Testis (tissue), 3 donors: ENCODE measurements around the gene TMPRSS15. TPM values are rescaled to one million over a fixed set of nuclear protein-coding genes. Genes with fewer than 3 reads are reported as not detected.
A peak's percentile ranks its signal among the peaks of the same experiment; 100 is the strongest.

ENCODE experiments used
- DNase-seq: peaks from one replicate; pipeline ENCODE4 v3.0.0-alpha.2; 2019
- H3K27ac ChIP-seq, 2 donors: fragments of 200-600 bp; sonication (generic); one replicate each; pipeline ENCODE4 v1.5.1; 2019
- H3K27me3 ChIP-seq: fragments of 200-600 bp; sonication (generic); one replicate; pipeline ENCODE4 v1.5.1; 2019
- H3K36me3 ChIP-seq: fragments of 200-600 bp; sonication (generic); one replicate; pipeline ENCODE4 v1.5.1; 2017; ENCODE audit warnings: low read depth; ENCODE audit errors: missing control alignments
- H3K4me1 ChIP-seq: fragments of 200-600 bp; sonication (generic); one replicate; pipeline ENCODE4 v1.5.1; 2019
- H3K4me3 ChIP-seq, 2 donors: fragments of 200-600 bp; sonication (generic); one replicate each; pipeline ENCODE4 v1.5.1; 2017 to 2019
- H3K9me3 ChIP-seq: fragments of 200-600 bp; sonication (generic); one replicate; pipeline ENCODE4 v1.5.1; 2017
- POLR2A ChIP-seq: fragments of 450-650 bp; IDR thresholded peaks from one replicate; pipeline ENCODE4 v1.6.1; 2017; ENCODE audit warnings: antibody characterized with exemption, mild to moderate bottlenecking, moderate library complexity
- WGBS, 2 donors: methylation state at CpG; one replicate each; pipeline ENCODE4 v1.1.5; 2018; 5-methylcytosine and 5-hydroxymethylcytosine counted together
- intact Hi-C: fragments of 100-400 bp; cut with DNase I; formaldehyde crosslinking; loops from one replicate; pipeline ENCODE4 v1.15.1; 2023; ENCODE audit warnings: low total_unique reads
- polyA plus RNA-seq: library from polyadenylated mRNA; stranded (reverse); fragments of 350-450 nt; fragmentation: Illumina TruSeq; extraction: RNeasy Lipid Tissue Mini Kit (QIAGEN cat#74804); gene quantifications from one replicate; pipeline ENCODE4 v1.2.3, GENCODE V29; 2014; ENCODE audit warnings: low read depth, low replicate concordance; ENCODE audit not compliant: insufficient read depth
- total RNA-seq, 2 donors: library from RNA; depleted of rRNA; stranded (reverse); fragments of >200 nt; gene quantifications; one replicate each; pipeline ENCODE4 v1.2.3, GENCODE V29; 2016
- TF ChIP-seq, protein P1 (sequence below), 3 experiments: fragments of 450-650 bp in 2 of 3; fragments of 200-600 bp in 1 of 3; sonication (generic) in 1 of 3; IDR thresholded peaks; one replicate each; pipeline ENCODE4 v1.5.1; 2016 to 2019; ENCODE audit warnings: antibody characterized with exemption in 3 of 3, mild to moderate bottlenecking in 2 of 3, moderate library complexity in 1 of 3

The TMPRSS15 gene
- total and polyA plus RNA-seq, 3 donors from 2014 or later = 0.16 to 0.68 (median 0.40) TPM

DNA sequence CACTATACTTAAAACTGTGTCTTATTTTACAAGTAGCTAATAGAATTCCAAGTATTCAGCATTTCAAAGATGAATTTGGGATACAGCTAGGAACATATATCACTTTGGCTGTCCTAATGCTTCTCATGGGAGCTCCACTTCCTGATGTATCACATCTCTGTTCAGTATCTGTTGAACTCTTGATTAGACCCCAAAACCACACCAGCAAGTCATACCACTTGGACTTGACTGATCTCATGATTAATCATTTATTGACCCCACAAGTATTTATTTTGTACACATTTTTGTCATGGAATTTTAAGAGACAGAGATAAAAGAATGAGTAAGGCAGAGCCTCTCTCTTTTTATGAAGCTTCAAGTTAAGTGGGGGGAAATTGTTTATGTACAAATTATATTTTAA is 30.0 kb downstream of the TMPRSS15 start:
- intact Hi-C loops = no loop called here
- Histone ChIP-seq H3K36me3 (no peaks in the 10 kb centered on the region), H3K27me3 (no peaks in the 10 kb centered on the region), H3K4me3 (no peak overlapping the region), H3K4me1 (no peaks in the 10 kb centered on the region), H3K27ac (no peak overlapping the region), H3K9me3 (no peaks in the 10 kb centered on the region)
- no peak for DNase-seq
- TF ChIP-seq, protein P1, sequence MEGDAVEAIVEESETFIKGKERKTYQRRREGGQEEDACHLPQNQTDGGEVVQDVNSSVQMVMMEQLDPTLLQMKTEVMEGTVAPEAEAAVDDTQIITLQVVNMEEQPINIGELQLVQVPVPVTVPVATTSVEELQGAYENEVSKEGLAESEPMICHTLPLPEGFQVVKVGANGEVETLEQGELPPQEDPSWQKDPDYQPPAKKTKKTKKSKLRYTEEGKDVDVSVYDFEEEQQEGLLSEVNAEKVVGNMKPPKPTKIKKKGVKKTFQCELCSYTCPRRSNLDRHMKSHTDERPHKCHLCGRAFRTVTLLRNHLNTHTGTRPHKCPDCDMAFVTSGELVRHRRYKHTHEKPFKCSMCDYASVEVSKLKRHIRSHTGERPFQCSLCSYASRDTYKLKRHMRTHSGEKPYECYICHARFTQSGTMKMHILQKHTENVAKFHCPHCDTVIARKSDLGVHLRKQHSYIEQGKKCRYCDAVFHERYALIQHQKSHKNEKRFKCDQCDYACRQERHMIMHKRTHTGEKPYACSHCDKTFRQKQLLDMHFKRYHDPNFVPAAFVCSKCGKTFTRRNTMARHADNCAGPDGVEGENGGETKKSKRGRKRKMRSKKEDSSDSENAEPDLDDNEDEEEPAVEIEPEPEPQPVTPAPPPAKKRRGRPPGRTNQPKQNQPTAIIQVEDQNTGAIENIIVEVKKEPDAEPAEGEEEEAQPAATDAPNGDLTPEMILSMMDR (IDR thresholded peaks at IDR 0.05) = no peak
- TF ChIP-seq POLR2A = no peak

DNA sequence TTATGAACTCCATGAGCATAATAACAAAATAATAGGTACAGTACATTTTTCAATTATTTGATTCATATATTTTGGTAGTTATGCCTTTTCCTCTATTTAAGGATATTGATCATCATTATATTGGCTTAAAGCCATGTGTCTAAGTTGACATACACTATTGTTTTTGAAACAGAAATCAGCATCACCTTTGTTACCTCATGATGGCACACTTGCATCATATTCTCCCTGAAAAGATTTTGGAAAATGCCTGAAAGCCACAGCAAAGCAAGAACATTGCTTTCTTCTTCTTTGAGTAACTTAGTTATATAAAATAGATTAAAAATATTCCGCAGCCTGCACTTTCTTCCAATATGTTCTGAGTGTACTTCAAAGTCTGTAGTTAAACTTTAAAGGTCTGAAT is 33.3 kb downstream of the TMPRSS15 start:
- intact Hi-C loops = no loop called here
- no peak overlapping the region for H3K4me3 ChIP-seq
- WGBS, 2 donors = 78 to 79% methylated on average over 1 of the region's 1 CpG
- no peak for DNase-seq
- no peaks in the 10 kb centered on the region for H3K9me3 ChIP-seq
- no peaks in the 10 kb centered on the region for H3K27me3 ChIP-seq
- H3K36me3 ChIP-seq = no peaks in the 10 kb centered on the region
- H3K27ac ChIP-seq = no peak overlapping the region
- TF ChIP-seq, protein P1 (IDR thresholded peaks at IDR 0.05) = no peak
- H3K4me1 ChIP-seq = no peaks in the 10 kb centered on the region

DNA sequence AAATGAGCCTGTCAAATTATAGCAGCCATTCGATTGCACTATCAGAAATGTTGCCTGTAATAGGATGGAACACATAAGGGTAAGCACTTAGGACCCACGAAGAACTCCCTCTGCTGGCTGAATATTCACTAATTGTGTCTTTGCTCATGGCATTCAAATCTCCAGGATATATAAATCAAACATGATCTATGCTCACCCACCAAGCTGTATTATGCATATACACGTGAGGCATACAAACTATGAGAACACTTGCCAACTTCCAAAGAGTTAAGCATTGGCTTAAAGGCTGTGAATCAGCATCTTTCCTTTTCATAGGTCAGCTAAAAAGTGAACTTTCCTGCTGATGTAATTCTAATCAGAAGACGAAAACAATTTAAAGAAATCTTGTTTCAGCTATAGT is 34.5 kb downstream of the TMPRSS15 start:
- DNase-seq = peak; percentile 27
- TF ChIP-seq, protein P1 (IDR thresholded peaks at IDR 0.05) = peak in 1 of 3 experiments; percentile 27
- no peak for TF ChIP-seq POLR2A
- no peaks in the 10 kb centered on the region for H3K27me3 ChIP-seq
- intact Hi-C loops = no loop called here
- no peak overlapping the region for H3K27ac ChIP-seq
- no peaks in the 10 kb centered on the region for H3K36me3 ChIP-seq
- no peaks in the 10 kb centered on the region for H3K4me1 ChIP-seq
- H3K4me3 ChIP-seq = no peak overlapping the region
- 35 to 37% methylated on average over 4 of the region's 4 CpGs for WGBS, 2 donors
- no peaks in the 10 kb centered on the region for H3K9me3 ChIP-seq

DNA sequence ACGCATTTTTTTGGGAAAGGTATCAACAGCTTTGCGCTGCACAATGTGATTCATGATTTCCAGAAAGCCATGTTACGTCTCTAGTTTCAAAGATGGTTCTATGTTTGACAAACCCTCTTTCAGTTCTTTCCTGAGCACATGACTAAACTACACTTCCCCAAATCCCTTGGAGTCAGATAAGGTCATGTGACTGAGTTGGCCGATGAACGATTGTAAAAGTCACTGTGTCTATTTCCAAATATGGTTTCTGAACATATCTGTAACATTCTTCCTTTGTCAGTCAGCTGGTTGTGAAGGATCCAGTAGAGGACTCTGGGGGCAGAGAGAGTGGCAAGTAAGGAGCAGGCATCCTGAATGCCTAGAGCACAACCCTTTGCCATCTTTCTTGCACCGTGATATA is 35.4 kb downstream of the TMPRSS15 start:
- Histone ChIP-seq H3K36me3 (no peaks in the 10 kb centered on the region), H3K4me1 (no peaks in the 10 kb centered on the region), H3K4me3 (no peak overlapping the region), H3K9me3 (no peaks in the 10 kb centered on the region), H3K27ac (no peak overlapping the region), H3K27me3 (no peaks in the 10 kb centered on the region)
- intact Hi-C loops = no loop called here
- TF ChIP-seq, protein P1 (IDR thresholded peaks at IDR 0.05) = no peak
- no peak for TF ChIP-seq POLR2A
- DNase-seq = no peak
- WGBS, 2 donors = 66 to 79% methylated on average over 6 of the region's 6 CpGs

DNA sequence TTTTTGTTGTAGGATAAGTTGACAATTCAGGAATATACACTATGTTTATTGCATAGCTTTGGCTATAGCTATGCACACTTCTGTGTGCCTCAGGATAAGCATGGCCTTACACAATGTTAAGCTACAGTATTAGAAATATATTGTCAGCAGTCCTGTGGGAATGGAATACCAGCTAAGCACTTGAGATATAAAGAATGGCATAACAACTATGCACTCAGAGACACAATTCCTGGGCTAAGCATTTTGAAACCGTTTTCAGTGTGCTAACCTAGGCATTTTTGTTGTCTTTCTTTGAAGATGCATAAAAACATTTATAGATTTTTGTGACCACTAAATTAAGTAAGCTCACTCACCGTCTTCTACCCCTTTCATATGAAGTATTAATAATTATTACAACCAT is 46.8 kb downstream of the TMPRSS15 start:
- Histone ChIP-seq H3K9me3 (no peaks in the 10 kb centered on the region), H3K27ac (no peak overlapping the region), H3K36me3 (no peaks in the 10 kb centered on the region), H3K4me3 (no peak overlapping the region), H3K4me1 (no peaks in the 10 kb centered on the region), H3K27me3 (no peaks in the 10 kb centered on the region)
- WGBS, 2 donors = 87 to 90% methylated on average over 2 of the region's 2 CpGs
- DNase-seq = no peak
- TF ChIP-seq POLR2A = no peak
- TF ChIP-seq, protein P1 (IDR thresholded peaks at IDR 0.05) = no peak
- intact Hi-C loops = no loop called here
